ENCODE measurements around the gene KRTAP20-3. TPM values are rescaled to one million over a fixed set of nuclear protein-coding genes. Genes with fewer than 3 reads are reported as not detected.

The KRTAP20-3 gene
- total RNA-seq, 2 donors from 2014 or later, result not detected

- no peak overlapping the region for H3K4me3 ChIP-seq (ENCODE audit: low read length)
- no peaks in the 10 kb centered on the region for H3K27me3 ChIP-seq (ENCODE audit: control insufficient read depth, insufficient read depth, low read length, poor library complexity, severe bottlenecking)
- H3K36me3 ChIP-seq (ENCODE audit: control insufficient read depth, insufficient read depth, low read length), result no peaks in the 10 kb centered on the region
- H3K9ac ChIP-seq (ENCODE audit: extremely low read depth, low read length, poor library complexity, severe bottlenecking), result no peak overlapping the region
- no peaks in the 10 kb centered on the region for H3K4me1 ChIP-seq (ENCODE audit: control insufficient read depth, insufficient read depth, low read length)
- peak; percentile 59 for DNase-seq
- no peak overlapping the region for H3K27ac ChIP-seq (ENCODE audit: low read depth, low read length)
- no peaks in the 10 kb centered on the region for H3K27me3 Mint-ChIP-seq (ENCODE audit: insufficient read depth)
- peaks cover 4% of the 10 kb centered on the region for H3K9me3 ChIP-seq (ENCODE audit: control insufficient read depth, low read length)
- no peaks in the 10 kb centered on the region for H3K4me1 Mint-ChIP-seq
- H3K36me3 Mint-ChIP-seq (ENCODE audit: low read depth), result no peaks in the 10 kb centered on the region
- TF ChIP-seq CTCF (conservative IDR thresholded peaks at IDR 0.05), result no peak
- 74 to 78% methylated on average over 1 of the region's 1 CpG for WGBS, 2 experiments (ENCODE audit: insufficient coverage in 1 of 2, insufficient read length in 1 of 2)
- peaks cover 52% of the 10 kb centered on the region for H3K9me3 Mint-ChIP-seq
- H3K27ac Mint-ChIP-seq, result no peak overlapping the region
- no peak overlapping the region for H3K4me3 Mint-ChIP-seq
Measured at GRCh38 chr21:30668776-30669175, 26.1 kb downstream of the KRTAP20-3 start.

- no peak overlapping the region for H3K4me3 Mint-ChIP-seq
- DNase-seq, result no peak
- H3K27ac Mint-ChIP-seq, result no peak overlapping the region
- H3K9me3 Mint-ChIP-seq, result peaks cover 50% of the 10 kb centered on the region
- H3K36me3 ChIP-seq (ENCODE audit: control insufficient read depth, insufficient read depth, low read length), result no peaks in the 10 kb centered on the region
- no peaks in the 10 kb centered on the region for H3K4me1 Mint-ChIP-seq
- no peak overlapping the region for H3K27ac ChIP-seq (ENCODE audit: low read depth, low read length)
- no peaks in the 10 kb centered on the region for H3K27me3 Mint-ChIP-seq (ENCODE audit: insufficient read depth)
- WGBS, 2 experiments (ENCODE audit: insufficient coverage in 1 of 2, insufficient read length in 1 of 2), result 80 to 88% methylated on average over 1 to 2 of the region's 2 CpGs
- H3K27me3 ChIP-seq (ENCODE audit: control insufficient read depth, insufficient read depth, low read length, poor library complexity, severe bottlenecking), result no peaks in the 10 kb centered on the region
- H3K4me3 ChIP-seq (ENCODE audit: low read length), result no peak overlapping the region
- H3K9ac ChIP-seq (ENCODE audit: extremely low read depth, low read length, poor library complexity, severe bottlenecking), result no peak overlapping the region
- no peaks in the 10 kb centered on the region for H3K4me1 ChIP-seq (ENCODE audit: control insufficient read depth, insufficient read depth, low read length)
- H3K36me3 Mint-ChIP-seq (ENCODE audit: low read depth), result no peaks in the 10 kb centered on the region
- no peak for TF ChIP-seq CTCF (conservative IDR thresholded peaks at IDR 0.05)
- peaks cover 4% of the 10 kb centered on the region for H3K9me3 ChIP-seq (ENCODE audit: control insufficient read depth, low read length)
Measured at GRCh38 chr21:30672985-30673650, 30.5 kb downstream of the KRTAP20-3 start.

GRCh38 chr21:30674312-30674711 is 31.6 kb downstream of the KRTAP20-3 start:
- no peak overlapping the region for H3K4me3 Mint-ChIP-seq
- no peaks in the 10 kb centered on the region for H3K4me1 Mint-ChIP-seq
- H3K9me3 ChIP-seq (ENCODE audit: control insufficient read depth, low read length), result peaks cover 4% of the 10 kb centered on the region
- peaks cover 39% of the 10 kb centered on the region for H3K9me3 Mint-ChIP-seq
- DNase-seq, result no peak
- no peak overlapping the region for H3K27ac Mint-ChIP-seq
- no peak overlapping the region for H3K4me3 ChIP-seq (ENCODE audit: low read length)
- H3K9ac ChIP-seq (ENCODE audit: extremely low read depth, low read length, poor library complexity, severe bottlenecking), result no peak overlapping the region
- no peak for TF ChIP-seq CTCF (conservative IDR thresholded peaks at IDR 0.05)
- H3K27me3 Mint-ChIP-seq (ENCODE audit: insufficient read depth), result no peaks in the 10 kb centered on the region
- no peaks in the 10 kb centered on the region for H3K36me3 Mint-ChIP-seq (ENCODE audit: low read depth)
- no peaks in the 10 kb centered on the region for H3K4me1 ChIP-seq (ENCODE audit: control insufficient read depth, insufficient read depth, low read length)
- H3K27me3 ChIP-seq (ENCODE audit: control insufficient read depth, insufficient read depth, low read length, poor library complexity, severe bottlenecking), result no peaks in the 10 kb centered on the region
- no peak overlapping the region for H3K27ac ChIP-seq (ENCODE audit: low read depth, low read length)
- WGBS, 2 experiments (ENCODE audit: insufficient coverage in 1 of 2, insufficient read length in 1 of 2), result 86 to 89% methylated on average over 1 of the region's 1 CpG
- H3K36me3 ChIP-seq (ENCODE audit: control insufficient read depth, insufficient read depth, low read length), result no peaks in the 10 kb centered on the region

Data from endodermal cell (in vitro differentiated cells).